Activated CD8-positive, alpha-beta T cell treated with anti-CD3 and anti-CD28 coated beads for 36 hours (primary cell): Measurements from ENCODE around the gene CCDC170. TPM values are rescaled to one million over a fixed set of nuclear protein-coding genes. Genes with fewer than 3 reads are reported as not detected.

Experiments
- ATAC-seq: fragments of 200-7000 bp; cut with Tn5 transposase; one replicate; pipeline ENCODE4 v1.10.0; 2021; ENCODE audit warnings: mild to moderate bottlenecking, moderate library complexity
- CTCF ChIA-PET: fragments of 350-600 bp; sonication (Branson Sonifier 250); formaldehyde crosslinking; loops from one replicate; lab custom pipeline; 2021; ENCODE audit warnings: antibody characterized with exemption; lab: Charles Lee
- POLR2A ChIA-PET: fragments of 350-600 bp; sonication (Branson Sonifier 250); formaldehyde crosslinking; loops from one replicate; lab custom pipeline; 2021; ENCODE audit warnings: antibody characterized with exemption; lab: Charles Lee
- DNase-seq: peaks from one replicate; pipeline ENCODE4 v3.0.0-alpha.2; 2020
- H3K27ac Mint-ChIP-seq: one replicate; pipeline ENCODE4 v1.8.0; 2021; ENCODE audit warnings: mild to moderate bottlenecking, mixed read lengths
- H3K27me3 Mint-ChIP-seq: one replicate; pipeline ENCODE4 v1.8.0; 2021; ENCODE audit warnings: mixed read lengths
- H3K36me3 Mint-ChIP-seq: one replicate; pipeline ENCODE4 v1.8.0; 2021; ENCODE audit warnings: low read depth, mixed read lengths
- H3K4me1 Mint-ChIP-seq: one replicate; pipeline ENCODE4 v1.8.0; 2021; ENCODE audit warnings: low read depth, mixed read lengths
- H3K4me3 Mint-ChIP-seq: one replicate; pipeline ENCODE4 v1.8.0; 2021; ENCODE audit warnings: mild to moderate bottlenecking, moderate library complexity, mixed read lengths
- H3K9me3 Mint-ChIP-seq: one replicate; pipeline ENCODE4 v1.8.0; 2021; ENCODE audit warnings: mixed read lengths
- intact Hi-C: fragments of 100-400 bp; cut with micrococcal nuclease; formaldehyde crosslinking; loops from one replicate; pipeline ENCODE4 v1.10.0; 2022
- total RNA-seq, 2 experiments: library from RNA; stranded (reverse); gene quantifications; one replicate each; pipeline ENCODE4 v1.2.3, GENCODE V29; 2021
- TF ChIP-seq, protein P1 (sequence below): fragments of 200-600 bp; IDR thresholded peaks from one replicate; pipeline ENCODE4 v1.8.0; 2022; ENCODE audit warnings: antibody characterized with exemption, mild to moderate bottlenecking

CCDC170 gene
- total RNA-seq, 2 experiments from 2014 or later, result not detected

- DNase-seq (no peak), ATAC-seq (no peak)
- Mint-ChIP-seq H3K9me3 (peaks cover 30% of the 10 kb centered on the region), H3K4me1 (peaks cover 4% of the 10 kb centered on the region), H3K4me3 (no peak overlapping the region), H3K27me3 (peaks cover 1% of the 10 kb centered on the region), H3K36me3 (peaks cover 4% of the 10 kb centered on the region), H3K27ac (no peak overlapping the region)
- TF ChIP-seq, protein P1, sequence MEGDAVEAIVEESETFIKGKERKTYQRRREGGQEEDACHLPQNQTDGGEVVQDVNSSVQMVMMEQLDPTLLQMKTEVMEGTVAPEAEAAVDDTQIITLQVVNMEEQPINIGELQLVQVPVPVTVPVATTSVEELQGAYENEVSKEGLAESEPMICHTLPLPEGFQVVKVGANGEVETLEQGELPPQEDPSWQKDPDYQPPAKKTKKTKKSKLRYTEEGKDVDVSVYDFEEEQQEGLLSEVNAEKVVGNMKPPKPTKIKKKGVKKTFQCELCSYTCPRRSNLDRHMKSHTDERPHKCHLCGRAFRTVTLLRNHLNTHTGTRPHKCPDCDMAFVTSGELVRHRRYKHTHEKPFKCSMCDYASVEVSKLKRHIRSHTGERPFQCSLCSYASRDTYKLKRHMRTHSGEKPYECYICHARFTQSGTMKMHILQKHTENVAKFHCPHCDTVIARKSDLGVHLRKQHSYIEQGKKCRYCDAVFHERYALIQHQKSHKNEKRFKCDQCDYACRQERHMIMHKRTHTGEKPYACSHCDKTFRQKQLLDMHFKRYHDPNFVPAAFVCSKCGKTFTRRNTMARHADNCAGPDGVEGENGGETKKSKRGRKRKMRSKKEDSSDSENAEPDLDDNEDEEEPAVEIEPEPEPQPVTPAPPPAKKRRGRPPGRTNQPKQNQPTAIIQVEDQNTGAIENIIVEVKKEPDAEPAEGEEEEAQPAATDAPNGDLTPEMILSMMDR, result no peak
- intact Hi-C loops, result no loop called here
- POLR2A ChIA-PET, result no interaction called here
- CTCF ChIA-PET, result no interaction called here
Observed at GRCh38 chr6:151564654-151565053, 70.8 kb downstream of the CCDC170 start.

- intact Hi-C loops, result no loop called here
- no peak for ATAC-seq
- ChIA-PET CTCF (no interaction called here), POLR2A (no interaction called here)
- Mint-ChIP-seq H3K9me3 (peaks cover 24% of the 10 kb centered on the region), H3K27me3 (no peaks in the 10 kb centered on the region), H3K27ac (no peak overlapping the region), H3K4me3 (no peak overlapping the region), H3K36me3 (peaks cover 4% of the 10 kb centered on the region), H3K4me1 (peaks cover 4% of the 10 kb centered on the region)
- TF ChIP-seq, protein P1, result no peak
- no peak for DNase-seq
Observed at GRCh38 chr6:151565940-151566339, 72.1 kb downstream of the CCDC170 start.

DNA sequence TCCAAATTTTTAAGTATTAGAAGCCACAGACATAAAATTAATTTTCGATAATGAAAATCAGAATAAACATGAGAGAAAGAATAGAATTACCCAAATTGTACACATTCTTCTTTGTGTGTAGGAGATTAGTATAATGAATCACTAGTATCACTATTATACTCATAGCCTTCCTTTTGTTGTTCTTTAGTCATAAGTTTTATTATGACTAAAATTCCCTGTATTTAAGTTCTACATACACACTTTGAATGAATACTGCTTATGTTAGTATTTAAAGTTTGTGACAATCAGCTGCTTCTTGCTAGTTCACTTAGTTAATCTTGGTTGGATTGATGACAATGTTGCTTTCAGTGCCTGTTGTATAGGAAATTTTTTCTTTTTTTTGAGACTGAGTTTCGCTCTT is 72.7 kb downstream of the CCDC170 start:
- ATAC-seq (peak; percentile 80), DNase-seq (no peak)
- ChIA-PET CTCF (no interaction called here), POLR2A (no interaction called here)
- Mint-ChIP-seq H3K27me3 (no peaks in the 10 kb centered on the region), H3K36me3 (peaks cover 4% of the 10 kb centered on the region), H3K4me1 (peaks cover 4% of the 10 kb centered on the region), H3K9me3 (peaks cover 20% of the 10 kb centered on the region), H3K4me3 (no peak overlapping the region), H3K27ac (no peak overlapping the region)
- TF ChIP-seq, protein P1, result no peak
- intact Hi-C loops, result no loop called here

DNA sequence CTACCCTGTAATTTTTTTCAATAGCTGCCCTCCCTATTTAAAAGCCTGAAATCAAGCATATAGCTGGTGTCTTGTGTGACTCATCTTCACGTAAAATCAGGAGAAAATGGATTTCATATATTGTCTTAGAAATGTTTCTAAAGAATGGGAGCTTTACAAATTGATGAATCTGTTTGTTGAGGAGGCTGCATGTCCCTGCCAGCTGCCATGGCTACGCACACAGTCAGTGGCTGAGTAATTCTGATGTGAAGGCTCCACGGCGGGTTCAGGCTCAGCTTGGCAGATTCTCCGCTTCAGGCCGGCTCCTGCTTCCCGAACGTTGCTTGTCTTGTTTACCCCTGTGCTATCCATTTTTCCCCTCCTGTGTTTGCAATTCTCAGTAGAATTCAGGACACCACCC is 82.8 kb downstream of the CCDC170 start:
- peaks cover 9% of the 10 kb centered on the region for H3K27me3 Mint-ChIP-seq
- ATAC-seq, result no peak
- no peaks in the 10 kb centered on the region for H3K4me1 Mint-ChIP-seq
- H3K9me3 Mint-ChIP-seq, result no peaks in the 10 kb centered on the region
- intact Hi-C loops, result no loop called here
- CTCF ChIA-PET, result no interaction called here
- POLR2A ChIA-PET, result no interaction called here
- no peak overlapping the region for H3K4me3 Mint-ChIP-seq
- TF ChIP-seq, protein P1, result no peak
- H3K36me3 Mint-ChIP-seq, result no peaks in the 10 kb centered on the region
- no peak for DNase-seq
- no peak overlapping the region for H3K27ac Mint-ChIP-seq

- Mint-ChIP-seq H3K9me3 (peaks cover 3% of the 10 kb centered on the region), H3K4me3 (no peak overlapping the region), H3K27me3 (peaks cover 11% of the 10 kb centered on the region), H3K27ac (no peak overlapping the region), H3K36me3 (no peaks in the 10 kb centered on the region), H3K4me1 (no peaks in the 10 kb centered on the region)
- DNase-seq, result no peak
- intact Hi-C loops, result no loop called here
- TF ChIP-seq, protein P1, result no peak
- ChIA-PET POLR2A (no interaction called here), CTCF (no interaction called here)
- ATAC-seq, result no peak
Observed at GRCh38 chr6:151577257-151577656, 83.4 kb downstream of the CCDC170 start.
